NCI-H1436 treated with DMSO at 0.1 percent for 48 hours (cell line): Measurements from ENCODE around the gene GPR153.

Source experiments
- DNase-seq: peaks from one replicate; lab custom pipeline; 2025; lab: John Stamatoyannopoulos, UW

Gene GPR153

DNA sequence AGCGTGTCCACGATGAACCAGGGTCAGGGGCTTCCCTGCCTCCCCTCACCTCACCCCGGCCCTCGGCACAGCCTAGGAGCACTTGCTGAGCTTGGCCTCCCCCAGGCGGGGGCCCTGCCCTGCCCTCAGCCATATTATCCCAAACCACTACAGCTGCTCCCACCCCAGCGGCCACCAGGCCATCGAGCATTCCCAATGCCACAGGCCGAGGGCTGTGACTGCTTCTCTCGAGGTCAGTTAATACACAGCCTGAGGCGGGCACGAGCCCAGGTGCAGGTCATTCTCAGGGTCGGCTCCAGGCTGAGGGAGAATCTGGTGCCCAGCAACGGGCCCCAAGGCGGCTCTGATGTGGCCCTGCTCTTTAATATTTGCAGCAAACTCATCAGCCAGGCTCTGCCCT lies 8.4 kb upstream of the GPR153 start:
- DNase-seq = no peak

DNA sequence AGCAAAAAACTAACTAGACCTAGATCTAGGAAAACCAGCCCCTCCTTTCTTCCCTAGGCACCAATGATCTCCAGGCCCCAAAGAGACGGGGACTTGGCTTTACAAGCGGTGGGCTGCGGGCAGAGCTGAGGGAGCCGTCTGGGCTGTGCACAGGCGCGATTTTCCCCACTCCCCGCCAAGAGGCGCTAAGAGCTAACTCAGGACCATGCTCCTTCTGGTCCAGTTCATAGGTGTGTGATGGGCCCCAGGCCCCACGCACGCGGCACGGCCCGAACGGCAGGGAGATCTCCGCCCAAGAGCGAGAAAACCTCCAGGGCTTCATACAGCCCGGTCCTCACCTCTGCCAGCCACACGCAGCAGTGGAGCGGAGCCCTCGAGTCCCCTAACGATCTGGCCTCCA lies 7.5 kb upstream of the GPR153 start:
- DNase-seq = no peak

DNA sequence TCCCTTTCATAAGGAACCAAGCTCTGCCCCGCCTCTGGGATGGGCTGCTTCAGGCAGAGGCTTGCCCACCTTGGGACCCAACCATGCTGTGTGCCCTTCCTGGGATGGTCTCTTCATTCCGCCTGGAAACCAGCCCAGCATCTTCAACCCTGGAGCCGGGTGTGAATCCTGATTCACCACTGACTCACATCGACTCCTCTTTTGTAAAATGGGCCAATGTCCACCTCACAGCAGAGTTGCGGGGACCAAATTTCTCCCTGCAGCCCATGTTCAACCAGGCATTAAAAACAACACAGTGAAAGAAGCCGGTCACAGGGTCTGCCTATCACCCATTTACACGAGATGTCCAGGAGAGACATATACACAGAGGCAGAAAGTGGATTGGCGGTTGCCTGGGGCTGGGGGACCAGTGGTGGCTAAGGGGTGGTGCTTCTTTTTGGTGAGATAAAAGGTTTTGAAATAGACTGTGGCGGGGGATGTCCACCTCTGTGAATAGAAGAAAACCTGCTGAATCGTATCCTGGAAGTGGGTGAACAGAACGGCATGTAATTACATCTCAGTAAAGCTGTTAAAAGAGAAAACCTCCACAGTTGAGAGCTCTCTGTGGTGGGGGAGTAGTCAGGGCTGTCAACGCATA lies 6.9 kb upstream of the GPR153 start:
- no peak for DNase-seq

DNA sequence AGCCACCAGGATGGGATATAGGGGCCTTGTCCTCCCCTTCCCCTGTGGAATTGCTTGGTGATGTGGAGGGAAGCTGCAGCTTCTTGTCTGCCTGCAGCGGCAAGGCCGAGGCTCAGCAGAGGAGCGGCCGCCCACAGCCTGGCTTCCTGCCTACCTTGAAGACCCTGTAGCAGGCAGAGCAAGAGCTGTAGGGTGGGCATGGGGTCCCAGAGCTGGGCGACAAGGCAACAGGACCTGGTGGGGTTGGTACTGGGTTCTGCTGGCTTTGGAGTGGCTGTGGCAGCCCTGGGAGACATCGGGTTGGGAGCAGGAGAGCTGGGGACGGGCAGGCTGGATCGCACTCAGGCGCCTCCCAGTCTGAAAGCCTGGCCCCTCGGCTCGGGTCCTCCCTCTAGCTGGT lies 5.7 kb upstream of the GPR153 start:
- DNase-seq = no peak

DNA sequence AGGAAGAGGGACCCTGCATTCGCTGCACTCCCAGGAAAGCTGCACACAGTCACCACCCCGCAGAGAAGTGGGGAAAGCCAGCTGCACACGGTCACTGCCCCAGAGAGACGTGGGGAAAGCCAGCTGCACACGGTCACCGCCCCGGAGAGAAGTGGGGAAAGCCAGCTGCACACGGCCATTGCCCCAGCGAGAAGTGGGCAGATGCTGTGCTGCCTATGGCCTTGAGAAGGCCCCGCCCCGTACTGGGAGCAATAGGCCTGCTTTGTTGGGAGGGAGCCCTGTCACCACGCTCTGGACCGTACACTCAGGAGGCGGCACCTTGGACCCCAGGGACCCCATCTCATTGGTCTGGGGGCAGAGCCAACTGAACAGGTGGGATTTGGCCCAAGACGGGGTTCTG lies 4.3 kb upstream of the GPR153 start:
- DNase-seq = no peak

DNA sequence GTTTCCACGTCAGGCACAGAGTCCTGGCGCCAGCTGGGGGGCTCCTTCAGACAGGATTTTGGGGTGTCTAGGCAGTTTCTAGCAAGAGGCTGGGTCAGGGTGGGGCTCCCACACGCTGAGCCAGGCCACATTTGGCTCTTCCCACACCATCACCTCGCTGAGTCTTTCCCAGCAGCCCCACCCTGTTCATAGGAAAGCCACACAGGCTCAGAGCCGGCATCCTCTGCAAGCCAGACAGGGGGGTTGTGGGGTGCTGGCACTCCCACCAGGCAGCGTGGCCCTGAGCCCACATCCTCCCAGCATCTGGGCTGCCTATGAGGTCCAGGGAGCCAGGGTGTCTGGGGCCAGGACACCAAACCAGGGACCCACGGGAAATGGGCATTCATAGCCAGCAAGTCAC lies 2.8 kb upstream of the GPR153 start:
- no peak for DNase-seq

DNA sequence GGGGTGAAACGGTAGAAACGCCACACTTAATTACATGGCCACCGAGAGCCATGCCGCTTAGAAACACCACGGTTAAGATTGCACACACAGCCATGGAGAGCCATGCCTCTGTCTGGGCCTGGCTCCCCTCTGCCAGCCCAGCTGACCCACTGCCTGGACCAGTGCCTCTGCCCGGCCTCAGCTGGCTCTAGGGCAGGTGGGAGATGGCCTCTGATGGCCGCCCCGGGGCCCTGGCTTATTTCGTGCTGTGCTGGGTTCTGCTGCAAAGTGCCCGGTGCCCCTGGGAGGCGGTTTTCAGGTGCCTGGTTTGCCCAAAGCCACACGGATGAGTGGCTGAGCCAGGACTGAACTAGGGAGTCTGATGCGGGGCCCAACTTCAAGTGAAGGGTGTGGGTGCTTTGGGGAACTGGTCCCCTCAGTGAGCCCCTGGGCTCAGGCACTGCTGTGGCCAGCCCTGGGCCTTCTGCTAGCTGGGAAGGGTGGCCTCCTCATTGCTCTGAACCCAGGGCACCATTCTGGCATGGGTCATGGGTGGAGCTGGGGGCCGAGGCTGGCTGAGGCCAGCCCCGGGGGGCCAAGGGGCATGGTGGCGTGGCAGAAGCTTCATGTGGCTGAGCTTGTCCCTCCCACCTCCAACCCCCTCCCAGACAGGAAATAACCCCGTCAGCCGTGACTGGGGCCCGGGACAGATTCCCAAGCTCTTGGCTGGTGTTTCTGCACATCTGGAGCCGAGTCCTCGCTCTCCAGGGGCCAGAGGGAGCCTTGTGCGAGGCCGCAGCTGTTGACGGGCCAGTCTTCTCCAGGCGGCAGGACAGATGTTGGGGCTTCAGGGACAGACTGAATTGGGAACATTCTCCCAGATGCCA lies 1.9 kb upstream of the GPR153 start:
- DNase-seq = no peak

DNA sequence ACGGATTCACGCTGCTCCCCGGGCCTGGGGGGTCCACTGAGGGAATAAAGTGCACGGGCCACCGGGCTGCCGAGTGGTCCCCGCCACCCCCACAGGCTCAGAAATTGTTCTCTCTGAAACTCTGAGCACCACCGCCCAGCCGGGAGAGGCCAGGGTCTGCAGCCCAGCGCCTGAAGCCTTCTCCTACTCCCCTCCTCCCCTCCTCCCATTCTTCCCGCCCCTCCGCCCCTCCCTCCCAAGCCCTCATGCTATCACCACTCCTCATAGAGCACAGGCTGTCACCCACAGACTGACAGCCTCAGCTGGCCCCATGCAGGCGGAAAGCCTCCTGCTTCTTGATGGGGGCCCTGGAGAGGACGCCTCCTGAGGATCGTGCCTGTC lies 707 bp upstream of the GPR153 start:
- DNase-seq = no peak

DNA sequence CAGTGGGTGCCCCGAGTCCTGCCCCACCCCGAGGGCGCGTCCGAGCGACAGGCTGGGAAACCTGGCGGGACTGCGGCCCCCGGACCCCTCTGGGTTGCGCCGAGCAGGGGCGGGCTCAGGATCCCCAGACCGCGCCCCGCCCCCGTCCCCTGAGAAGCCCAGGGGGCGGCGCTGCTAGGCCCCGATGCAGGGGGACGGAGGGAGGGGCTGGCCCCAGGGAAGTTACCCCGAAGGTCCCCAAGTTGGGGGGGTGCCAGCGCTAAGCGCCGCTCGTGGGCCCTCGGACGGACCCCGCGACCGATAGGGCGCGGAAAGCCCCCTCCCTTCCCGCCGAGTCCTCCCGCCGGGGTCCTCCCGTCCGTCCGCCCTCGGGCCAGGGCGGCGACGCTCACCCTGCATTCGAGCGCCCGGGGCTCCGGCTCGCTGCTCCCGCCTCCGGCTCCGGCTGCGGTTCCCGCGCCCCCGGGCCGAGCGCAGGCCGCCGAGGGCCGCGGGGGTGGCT lies 414 bp downstream of the GPR153 start:
- DNase-seq = no peak

DNA sequence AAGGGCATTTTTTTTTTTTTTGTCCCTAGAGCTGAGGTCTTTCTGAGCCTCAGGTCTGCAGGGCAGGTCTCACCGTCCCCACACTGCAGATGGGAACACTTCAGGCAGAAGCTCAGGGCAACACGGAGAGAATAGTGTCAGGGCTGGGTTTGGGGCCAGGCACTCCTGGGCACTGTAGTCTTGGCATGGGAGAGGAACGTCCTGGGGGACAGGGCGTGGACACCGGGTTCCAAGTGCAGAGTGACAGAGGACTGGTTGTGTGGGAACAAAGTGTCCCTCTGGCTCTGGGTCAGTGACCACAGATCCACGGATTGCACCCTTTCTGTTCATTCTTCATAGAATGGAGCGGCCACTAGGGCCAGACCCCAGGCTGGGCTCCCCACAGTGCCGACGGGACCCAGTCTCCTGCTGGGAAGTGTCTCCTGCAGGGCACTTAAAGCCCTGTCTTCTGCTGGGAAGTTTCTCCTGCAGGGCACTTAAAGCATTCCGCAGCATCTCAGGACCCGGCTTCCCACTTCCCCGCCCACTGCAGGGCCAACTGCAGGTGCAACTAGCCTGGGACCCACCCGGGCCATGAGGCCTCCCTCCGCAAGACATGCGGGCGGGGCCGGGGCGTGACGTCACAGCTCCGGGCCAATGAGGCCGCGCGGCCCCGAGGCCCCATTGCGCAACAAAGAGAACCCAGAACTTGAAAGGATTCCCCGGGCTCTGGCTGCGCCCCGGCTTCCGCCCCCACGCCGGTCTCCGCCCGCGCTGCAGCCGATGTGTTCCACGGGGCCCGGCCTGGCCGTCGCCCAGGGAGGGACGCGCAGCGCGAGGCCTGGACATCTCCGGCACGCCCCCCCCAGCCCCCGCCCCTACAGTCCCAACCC lies 1.2 kb downstream of the GPR153 start:
- no peak for DNase-seq

DNA sequence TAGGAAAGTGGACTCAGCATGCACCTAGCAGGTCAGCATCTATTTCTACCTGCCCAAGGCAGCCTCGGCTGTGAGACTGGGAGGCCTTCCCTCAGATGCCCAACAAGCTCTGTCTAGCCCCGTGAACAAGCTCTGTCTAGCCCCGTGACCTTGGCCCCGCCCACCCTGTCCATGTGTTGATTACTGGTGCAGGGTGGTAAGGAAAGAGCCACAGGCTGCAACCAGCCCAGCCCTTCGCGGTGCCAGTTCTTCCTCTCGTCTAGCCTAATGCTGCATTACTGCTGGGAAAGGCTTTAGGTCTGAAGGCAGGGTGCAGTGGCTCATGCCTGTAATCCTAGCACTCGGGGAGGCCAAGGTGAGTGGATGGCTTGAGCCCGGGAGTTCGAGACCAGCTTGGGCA lies 2.2 kb downstream of the GPR153 start:
- no peak for DNase-seq

DNA sequence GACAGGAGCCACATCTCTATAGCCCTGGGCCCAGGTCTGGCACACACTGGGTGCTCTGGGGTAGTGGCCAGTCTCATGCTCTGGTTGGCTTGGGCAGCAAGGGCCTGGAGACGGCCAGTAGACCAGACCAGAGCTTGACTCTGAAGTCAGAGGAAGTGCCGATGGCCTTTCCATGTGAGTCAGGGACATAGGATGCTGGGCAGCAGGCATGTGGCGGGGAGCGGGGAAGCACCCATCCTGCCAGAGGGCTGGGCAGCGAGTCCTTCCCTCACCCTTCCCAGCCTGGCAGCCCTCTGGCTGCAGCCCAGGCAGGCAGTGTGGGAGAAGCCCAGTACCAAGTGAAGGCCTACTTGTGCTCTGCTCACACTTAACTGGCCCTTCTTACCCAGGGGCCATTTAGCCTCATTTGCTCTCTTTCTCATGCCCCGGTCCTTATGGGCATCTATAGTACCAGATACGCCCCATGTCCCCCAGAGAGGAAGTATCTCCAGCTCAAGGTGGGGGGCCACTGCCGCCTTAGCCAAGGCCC lies 3.3 kb downstream of the GPR153 start:
- DNase-seq = no peak

DNA sequence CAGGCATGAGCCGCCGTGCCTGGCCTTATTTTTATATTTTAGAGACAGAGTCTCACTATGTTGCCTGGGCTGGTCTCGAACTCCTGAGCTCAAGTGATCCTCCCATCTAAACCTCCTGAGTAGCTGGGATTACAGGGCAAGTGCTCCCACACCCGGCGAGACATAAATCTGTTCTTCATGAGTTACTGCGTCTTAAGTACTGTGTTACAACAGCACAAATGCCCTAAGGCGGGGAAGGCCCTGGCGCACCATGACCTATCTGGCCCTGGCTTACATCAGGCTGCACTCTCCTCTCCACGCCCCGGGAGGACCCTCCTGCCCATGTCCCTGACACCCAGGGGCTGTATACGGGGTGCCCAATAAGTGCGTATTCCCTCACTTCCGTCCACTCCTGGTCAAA lies 4.3 kb downstream of the GPR153 start:
- no peak for DNase-seq

DNA sequence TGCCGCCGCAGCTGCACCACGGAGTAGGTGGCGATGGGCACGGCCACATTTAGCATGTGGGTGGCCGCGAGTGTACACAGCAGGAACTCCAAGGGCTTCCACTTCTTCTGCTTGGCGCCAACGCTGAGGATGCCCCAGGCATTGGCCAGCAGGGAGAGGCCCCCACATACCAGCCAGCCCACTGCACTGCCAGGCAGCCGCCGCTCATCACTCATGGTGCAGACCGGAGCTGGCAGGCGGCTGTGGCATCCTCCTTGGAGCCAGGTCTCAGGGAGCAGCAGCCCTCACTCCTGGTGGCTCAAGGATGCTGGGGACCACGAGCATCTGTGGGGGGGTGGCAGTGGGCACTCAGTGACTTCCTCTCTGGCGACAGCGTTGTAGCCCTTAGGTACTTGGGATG lies 6.2 kb downstream of the GPR153 start:
- DNase-seq = no peak

DNA sequence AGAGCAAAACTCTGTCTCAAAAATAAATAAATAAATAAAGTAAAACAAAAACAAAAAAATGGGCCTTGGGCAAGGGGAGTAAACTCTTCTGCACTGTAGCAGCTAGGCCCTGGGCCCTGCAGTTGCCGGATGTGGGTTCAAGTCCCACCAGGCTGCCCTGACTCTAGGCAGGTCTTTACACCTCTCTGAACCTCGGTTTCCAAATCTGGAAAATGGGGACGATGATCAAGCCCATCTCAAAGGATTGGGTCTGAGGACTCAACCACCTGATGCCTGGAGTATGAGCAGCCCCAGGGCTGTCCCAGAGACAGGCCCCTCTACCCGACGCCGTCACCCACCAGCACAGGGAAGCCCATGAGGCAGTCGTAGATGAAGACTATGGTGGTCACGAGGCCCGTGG lies 7.5 kb downstream of the GPR153 start:
- DNase-seq = no peak

DNA sequence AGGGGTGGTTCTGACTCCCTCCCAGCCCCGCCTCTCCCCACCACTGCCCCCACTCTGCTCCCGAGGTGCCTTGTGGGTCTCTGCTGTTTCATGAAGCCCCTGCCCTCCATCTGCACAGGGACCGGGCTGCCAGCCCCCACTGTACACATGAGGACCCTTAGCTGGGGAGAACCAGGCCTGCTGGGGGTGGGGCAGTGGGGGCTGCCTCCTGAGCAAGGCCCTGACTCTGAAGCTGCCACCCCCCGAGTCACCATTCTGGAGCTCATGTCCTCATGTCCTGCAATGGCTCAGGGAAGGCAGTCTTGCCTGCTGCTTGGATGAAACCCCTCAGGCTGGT lies 8.6 kb downstream of the GPR153 start:
- no peak for DNase-seq

DNA sequence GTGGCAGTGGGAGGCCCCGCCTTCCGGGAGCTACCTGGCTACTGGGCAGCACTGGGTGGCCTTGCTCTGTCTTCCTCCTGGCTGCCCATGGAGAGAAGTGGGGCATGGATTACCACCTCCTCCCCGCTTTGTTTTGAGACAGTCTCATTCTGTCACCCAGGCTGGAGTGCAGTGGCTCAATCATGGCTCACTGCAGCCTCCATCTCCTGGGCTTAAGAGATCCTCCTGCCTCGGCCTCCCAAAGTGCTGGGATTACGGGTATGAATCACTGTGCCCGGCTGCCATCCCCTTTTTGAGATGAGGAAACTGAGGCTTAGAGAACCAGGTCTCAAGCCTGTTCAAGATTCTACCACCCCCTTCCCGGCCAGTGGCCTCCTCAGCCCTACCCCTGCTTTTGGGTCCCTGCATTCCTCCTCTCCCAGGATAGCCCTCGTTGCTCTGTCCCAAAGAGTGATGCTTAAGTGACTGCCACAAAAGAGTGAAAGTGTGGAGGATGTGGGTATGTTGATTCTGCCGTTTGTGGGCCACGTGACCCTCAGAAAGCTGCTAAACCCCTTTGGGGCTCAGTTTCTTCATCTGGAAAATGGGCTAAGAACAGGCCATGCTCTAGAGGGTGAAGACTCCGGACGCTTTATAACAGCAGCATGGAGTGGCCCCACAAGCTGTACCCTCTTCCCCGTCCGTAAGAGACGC lies 9.1 kb downstream of the GPR153 start:
- no peak for DNase-seq

DNA sequence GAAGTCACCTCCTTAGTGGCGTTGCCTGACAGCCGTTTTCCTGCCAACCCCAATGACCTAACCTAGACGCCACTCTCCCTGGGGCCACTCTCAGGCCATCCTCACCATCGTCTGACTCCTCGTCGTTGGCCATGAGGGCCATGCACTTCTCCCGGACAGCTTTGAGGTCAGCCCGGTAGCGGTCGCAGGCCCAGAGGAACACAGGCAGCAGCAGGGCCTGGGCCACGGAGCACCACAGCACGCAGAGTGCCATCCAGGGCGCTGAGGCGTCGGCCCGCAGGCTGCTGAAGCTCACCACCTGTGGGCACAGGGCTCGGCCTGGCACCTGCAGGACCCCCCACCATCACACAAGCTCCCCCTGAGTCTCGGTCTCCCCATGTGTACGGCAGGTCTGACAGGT lies 9.7 kb downstream of the GPR153 start:
- DNase-seq = no peak

DNA sequence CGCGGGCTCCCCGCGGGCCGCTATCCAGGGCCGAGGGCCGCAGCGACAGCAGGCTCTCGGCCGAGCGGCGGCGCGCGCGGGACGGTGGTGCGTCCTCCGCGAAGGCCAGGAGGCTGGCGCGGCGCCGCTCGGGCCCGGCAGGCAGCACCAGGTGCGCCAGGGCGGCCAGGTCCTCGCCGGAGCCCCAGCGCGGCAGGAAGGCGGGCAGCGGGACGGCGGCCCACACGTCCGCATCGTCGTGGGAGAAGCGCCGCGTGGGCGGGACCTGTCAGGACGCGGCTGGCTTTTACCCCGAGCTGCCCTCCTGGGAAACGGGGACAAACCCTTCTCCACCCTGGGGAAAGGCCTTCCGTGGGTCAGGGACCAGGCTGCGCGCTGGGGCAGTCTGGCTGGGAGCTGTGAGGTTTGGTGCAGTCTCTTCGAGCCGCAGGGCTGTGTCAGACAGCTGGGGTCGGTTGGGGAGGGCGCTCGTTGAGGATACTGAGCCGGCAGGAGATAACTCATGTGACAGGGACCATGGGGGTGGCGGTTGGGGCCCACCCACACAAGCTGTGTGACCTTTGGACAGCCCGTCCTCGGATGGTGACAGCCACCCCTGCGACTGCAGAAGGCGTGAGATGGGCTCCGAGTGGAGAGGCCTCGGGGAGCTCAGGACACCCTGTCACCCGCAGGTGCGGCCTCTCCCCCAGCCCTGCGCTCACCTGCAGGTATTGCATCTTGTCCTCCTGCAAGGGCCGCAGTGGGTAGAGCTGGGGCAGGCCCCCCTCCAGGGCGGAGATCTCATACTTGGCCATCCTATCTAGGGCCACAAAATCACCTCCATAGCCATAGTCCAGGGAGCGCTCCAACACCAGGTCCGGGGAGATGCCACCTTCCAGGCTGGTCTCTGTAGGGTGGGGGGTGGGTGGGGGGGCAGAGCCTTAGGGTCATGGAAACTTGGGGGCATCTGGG lies 10.9 kb downstream of the GPR153 start:
- DNase-seq = no peak

DNA sequence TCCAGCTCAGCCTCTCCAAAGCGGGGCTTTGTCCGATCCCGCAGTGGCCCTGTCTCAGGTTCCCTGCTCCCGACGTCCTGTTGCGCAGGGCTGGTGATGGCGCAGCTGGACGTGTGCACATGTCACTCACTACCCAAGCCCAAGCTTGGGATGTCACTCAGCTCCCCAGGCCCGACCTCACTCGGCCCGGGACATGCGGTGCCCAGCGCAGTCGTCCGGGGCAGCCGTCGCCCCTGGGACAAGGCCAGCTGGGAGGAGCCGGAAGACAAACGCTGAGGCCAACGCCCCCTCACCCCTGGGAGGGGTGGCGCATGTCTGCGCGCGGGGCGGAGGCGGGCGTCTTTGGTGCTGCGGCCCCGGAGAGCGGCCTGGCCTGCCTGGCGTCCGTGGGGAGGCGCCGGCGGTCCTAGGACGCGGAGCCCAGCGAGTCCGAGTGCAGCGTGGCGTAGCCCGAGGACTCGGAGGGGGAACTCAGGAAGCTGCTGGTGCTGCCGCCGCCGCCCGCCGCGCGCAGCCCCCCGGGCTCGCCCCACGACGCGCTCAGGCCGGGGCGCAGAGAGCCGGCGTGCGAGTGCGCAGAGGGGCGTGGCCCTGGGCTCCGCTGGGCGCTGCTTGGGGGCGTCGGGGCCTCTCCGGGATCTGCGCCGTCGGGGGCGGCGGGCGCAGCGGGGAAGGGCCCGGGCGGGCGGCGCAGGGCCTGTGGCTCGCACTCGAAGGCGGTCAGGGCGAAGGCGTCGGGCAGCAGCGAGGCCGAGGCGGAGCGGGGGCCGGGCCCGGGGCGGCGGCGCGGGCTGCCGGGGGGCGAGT lies 11.8 kb downstream of the GPR153 start:
- DNase-seq = no peak
